Limb (tissue), 2 donors: ENCODE measurements around the gene GRIN2A.

Experiments
- DNase-seq, 2 donors: peaks; one replicate each; pipeline ENCODE4 v3.0.0-alpha.2; 2016; ENCODE audit errors: extremely low spot score in 2 of 2

Gene GRIN2A

DNA sequence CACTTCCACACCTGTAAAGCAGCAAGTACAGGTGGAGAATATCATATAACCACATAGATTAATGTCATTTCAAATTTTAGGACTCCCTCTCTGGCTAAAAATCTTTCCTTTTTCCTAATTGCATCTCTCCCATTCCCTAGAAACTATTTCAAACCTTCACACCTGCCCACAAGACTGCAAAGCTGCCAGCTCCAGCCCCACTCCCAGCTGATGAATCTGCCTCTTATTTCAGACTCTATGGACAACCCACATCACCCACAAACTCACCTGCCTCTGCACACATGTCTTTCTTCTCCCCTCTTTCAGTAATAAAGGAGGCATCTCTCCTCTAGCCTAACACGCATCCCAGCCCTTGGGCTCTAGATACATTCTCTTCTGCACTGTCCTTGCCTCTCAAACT lies 315.1 kb downstream of the GRIN2A start:
- DNase-seq = no peak

GRCh38 chr16:9864461-9864860 lies 317.8 kb downstream of the GRIN2A start:
- no peak for DNase-seq

DNA sequence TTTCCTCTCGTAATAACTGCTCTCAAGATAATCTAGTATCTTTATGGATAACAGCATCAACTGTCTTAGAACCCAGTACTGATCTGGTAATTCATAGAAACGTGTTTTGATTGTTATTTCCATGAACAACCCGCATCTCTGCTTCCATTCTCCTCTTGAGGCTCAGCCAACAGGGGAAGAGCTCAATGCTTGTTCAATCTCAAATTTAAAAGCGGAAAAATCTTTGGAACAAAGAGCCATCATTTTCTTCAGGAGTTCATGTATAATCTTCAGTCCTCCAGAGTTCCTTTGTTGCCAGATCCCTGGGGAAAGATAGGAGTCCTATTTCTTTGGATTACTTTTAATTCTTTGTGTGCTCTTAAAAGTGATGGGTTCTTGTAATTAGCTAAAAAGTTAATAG lies 319.9 kb downstream of the GRIN2A start:
- DNase-seq = no peak

DNA sequence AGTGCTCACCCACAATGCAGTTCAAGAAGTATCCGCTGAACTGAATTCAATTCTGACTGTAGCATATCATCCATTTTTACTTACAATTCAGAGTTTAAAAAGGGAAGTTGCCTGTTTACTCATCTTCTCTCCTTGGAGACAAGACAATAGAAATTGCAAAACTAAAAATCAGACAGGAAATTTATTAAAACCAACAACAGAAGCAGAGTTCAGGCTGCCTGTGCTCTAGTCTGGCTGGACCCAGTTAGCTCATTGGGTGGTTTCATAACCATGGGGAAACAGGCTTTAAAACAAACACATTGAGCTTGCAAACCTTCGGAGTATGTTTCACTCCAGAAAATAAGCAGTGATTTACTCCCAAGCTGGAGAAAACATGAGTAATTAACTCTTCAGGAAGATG lies 321.4 kb downstream of the GRIN2A start:
- DNase-seq = no peak

- DNase-seq = no peak
Observed at GRCh38 chr16:9859701-9860327, 322.4 kb downstream of the GRIN2A start.

GRCh38 chr16:9854675-9855074 lies 327.6 kb downstream of the GRIN2A start:
- DNase-seq = peak; percentile 71 to 79

DNA sequence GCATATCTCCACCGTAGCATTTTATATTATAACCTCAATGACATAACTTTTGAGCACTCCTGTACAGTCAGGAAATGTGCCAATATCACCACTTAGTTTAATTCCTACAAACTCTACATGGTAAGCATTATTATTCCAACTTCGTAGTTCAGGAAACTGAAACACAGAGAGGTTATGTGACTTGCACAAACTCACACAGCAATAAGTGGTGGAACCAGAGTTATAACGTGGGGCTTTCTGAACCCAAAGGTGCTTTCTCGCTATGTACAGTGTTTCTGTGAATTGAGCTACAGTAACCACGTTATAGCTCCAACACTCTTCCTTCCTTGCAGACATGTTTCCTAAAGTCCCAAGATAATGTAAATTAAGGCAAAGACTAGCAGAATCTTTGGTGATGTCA lies 330.2 kb downstream of the GRIN2A start:
- DNase-seq = no peak

- no peak for DNase-seq
Observed at GRCh38 chr16:9850817-9851216, 331.4 kb downstream of the GRIN2A start.

GRCh38 chr16:9849697-9850245 lies 332.5 kb downstream of the GRIN2A start:
- no peak for DNase-seq

GRCh38 chr16:9847146-9847545 lies 335.1 kb downstream of the GRIN2A start:
- DNase-seq = no peak

GRCh38 chr16:9846362-9847099 lies 335.7 kb downstream of the GRIN2A start:
- no peak for DNase-seq

GRCh38 chr16:9845661-9846361 lies 336.4 kb downstream of the GRIN2A start:
- DNase-seq = no peak

- no peak for DNase-seq
Observed at GRCh38 chr16:9844361-9844760, 337.9 kb downstream of the GRIN2A start.

DNA sequence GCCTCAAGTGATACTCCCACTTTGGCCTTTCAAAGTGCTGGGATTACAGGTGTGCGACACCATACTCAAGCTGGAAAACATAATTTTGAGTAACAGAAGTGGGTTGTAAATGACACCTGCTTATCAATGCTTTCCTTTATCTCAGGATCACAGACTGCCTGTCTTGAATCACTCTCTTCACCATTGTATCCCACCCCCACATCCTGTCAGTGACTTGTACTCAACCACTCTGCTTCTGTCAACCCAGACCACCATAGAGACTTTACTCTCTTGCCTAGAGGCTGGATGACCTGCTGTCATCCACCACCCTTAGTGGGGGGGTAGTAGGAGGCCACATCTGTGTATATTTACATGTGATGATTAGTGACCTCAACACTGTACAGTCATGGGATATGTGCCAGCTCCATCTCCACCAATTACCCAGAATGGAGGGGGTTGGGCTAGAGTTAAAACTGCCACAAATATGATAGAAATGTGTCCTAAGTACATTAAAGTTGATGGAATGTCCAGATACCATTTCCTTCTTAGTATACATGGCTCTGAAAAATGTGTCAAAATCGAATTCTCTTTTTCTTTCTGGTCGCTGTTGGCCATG lies 338.7 kb downstream of the GRIN2A start:
- DNase-seq = no peak

DNA sequence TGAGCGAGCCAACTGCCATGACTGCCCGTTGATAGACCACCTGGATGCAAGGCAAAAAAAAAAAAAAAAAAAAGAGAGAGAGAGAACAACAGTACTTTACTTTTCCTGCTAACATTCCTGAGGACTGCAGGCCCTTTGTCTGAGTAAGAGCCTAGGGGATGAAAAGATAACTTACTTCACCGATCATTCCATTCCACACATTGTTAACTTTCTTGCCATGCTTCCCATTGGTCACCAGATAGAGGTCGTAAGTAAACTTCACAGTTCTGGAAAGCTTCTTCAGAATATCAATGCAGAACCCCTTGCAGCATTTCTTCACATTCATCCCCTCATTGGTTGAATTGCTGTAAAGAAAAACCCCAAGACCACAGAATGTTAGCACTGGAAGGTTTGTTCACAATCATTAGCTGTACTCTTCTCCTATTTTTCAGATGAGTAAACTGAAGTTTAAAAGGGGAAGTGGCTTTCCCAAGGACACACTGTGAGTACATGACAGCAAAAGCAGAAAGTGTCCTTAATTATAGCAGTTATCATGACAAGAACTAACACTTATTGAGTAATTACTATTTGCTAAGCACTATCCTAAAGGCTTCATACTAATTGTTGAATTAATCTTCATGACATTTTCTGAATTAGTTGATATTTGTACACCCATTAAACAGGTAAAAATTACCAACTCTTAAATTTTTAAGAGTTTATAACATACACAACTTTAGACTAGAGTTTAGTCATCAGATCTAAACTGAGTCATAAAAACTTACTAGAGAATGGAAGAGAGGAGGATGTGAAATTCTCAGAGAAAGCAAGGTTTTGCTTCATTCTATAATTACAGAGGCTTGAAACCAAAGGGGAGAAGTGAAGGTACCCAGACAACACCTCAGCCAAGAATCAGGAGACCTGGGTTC lies 341.2 kb downstream of the GRIN2A start:
- DNase-seq = no peak

GRCh38 chr16:9837481-9837880 lies 344.7 kb downstream of the GRIN2A start:
- DNase-seq = no peak

- DNase-seq = peak; percentile 41 to 66
Observed at GRCh38 chr16:9836118-9836736, 346.0 kb downstream of the GRIN2A start.

GRCh38 chr16:9827062-9827752 lies 355.0 kb downstream of the GRIN2A start:
- no peak for DNase-seq

DNA sequence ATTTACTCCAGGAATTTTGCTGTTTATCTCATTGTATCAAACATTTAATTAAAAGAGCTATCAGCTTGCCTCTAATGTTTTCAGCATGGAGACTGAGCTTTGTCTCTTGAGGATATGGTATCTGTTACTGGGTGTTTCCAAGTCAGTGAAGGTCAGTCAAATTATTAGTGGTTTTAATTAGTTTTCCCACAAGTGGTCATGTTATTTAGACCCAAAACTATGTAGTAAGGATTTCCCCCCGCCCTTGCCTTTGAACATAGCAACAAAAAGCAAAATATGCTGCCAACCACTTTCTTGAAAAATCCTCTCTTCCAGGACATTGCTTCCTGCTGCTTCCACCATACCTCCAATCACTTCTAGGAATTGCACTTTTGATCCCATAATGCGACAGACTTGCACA lies 355.6 kb downstream of the GRIN2A start:
- no peak for DNase-seq
